Liver (tissue), 3 donors: ENCODE data around the gene ELP4.
"Not testable (repeated sequence)": the region's sequence is repeated elsewhere in the genome, so short reads cannot be mapped to it uniquely, and the experiment has no call there.

Experiments used
- NR2F2 ChIP-seq: IDR thresholded peaks from 2 replicates; pipeline ENCODE4 v1.6.1; 2016; ENCODE audit warnings: antibody characterized with exemption
- TF ChIP-seq, protein P1 (sequence below): fragments of 150-350 bp; IDR thresholded peaks from 2 replicates; pipeline ENCODE4 v1.5.1; 2017; ENCODE audit warnings: improper control_type of control experiment, low read depth, low read length; ENCODE audit not compliant: missing input control
- TF ChIP-seq, protein P2 (sequence below): IDR thresholded peaks from 2 replicates; pipeline ENCODE4 v1.6.1; 2016; ENCODE audit warnings: antibody characterized with exemption
- TF ChIP-seq, protein P3 (sequence below): IDR thresholded peaks from 2 replicates; pipeline ENCODE4 v1.6.1; 2016; ENCODE audit warnings: antibody characterized with exemption
- TF ChIP-seq, protein P4 (sequence below): IDR thresholded peaks from 2 replicates; pipeline ENCODE4 v1.6.1; 2016; ENCODE audit warnings: antibody characterized with exemption, mild to moderate bottlenecking
- donor health status: healthy.
- donor health status: healthy.

DNA sequence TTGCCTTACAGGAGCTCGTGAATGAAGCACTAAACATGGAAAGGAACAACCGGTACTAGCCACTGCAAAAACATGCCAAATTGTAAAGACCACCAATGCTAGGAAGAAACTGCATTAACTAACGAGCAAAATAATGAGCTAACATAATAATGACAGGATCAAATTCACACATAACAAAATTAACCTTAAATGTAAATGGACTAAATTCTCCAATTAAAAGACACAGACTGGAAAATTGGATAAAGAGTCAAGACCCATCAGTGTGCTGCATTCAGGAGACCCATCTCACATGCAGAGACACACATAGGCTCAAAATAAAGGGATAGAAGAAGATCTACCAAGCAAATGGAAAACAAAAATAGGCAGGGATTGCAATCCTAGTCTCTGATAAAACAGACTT, 66.2 kb downstream of the ELP4 start:
- TF ChIP-seq, protein P1, sequence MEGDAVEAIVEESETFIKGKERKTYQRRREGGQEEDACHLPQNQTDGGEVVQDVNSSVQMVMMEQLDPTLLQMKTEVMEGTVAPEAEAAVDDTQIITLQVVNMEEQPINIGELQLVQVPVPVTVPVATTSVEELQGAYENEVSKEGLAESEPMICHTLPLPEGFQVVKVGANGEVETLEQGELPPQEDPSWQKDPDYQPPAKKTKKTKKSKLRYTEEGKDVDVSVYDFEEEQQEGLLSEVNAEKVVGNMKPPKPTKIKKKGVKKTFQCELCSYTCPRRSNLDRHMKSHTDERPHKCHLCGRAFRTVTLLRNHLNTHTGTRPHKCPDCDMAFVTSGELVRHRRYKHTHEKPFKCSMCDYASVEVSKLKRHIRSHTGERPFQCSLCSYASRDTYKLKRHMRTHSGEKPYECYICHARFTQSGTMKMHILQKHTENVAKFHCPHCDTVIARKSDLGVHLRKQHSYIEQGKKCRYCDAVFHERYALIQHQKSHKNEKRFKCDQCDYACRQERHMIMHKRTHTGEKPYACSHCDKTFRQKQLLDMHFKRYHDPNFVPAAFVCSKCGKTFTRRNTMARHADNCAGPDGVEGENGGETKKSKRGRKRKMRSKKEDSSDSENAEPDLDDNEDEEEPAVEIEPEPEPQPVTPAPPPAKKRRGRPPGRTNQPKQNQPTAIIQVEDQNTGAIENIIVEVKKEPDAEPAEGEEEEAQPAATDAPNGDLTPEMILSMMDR = not testable (repeated sequence)
- TF ChIP-seq, protein P2, sequence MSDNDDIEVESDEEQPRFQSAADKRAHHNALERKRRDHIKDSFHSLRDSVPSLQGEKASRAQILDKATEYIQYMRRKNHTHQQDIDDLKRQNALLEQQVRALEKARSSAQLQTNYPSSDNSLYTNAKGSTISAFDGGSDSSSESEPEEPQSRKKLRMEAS = not testable (repeated sequence)
- TF ChIP-seq, protein P3, sequence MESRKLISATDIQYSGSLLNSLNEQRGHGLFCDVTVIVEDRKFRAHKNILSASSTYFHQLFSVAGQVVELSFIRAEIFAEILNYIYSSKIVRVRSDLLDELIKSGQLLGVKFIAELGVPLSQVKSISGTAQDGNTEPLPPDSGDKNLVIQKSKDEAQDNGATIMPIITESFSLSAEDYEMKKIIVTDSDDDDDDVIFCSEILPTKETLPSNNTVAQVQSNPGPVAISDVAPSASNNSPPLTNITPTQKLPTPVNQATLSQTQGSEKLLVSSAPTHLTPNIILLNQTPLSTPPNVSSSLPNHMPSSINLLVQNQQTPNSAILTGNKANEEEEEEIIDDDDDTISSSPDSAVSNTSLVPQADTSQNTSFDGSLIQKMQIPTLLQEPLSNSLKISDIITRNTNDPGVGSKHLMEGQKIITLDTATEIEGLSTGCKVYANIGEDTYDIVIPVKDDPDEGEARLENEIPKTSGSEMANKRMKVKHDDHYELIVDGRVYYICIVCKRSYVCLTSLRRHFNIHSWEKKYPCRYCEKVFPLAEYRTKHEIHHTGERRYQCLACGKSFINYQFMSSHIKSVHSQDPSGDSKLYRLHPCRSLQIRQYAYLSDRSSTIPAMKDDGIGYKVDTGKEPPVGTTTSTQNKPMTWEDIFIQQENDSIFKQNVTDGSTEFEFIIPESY = not testable (repeated sequence)
- TF ChIP-seq NR2F2 = not testable (repeated sequence)
- TF ChIP-seq, protein P4, sequence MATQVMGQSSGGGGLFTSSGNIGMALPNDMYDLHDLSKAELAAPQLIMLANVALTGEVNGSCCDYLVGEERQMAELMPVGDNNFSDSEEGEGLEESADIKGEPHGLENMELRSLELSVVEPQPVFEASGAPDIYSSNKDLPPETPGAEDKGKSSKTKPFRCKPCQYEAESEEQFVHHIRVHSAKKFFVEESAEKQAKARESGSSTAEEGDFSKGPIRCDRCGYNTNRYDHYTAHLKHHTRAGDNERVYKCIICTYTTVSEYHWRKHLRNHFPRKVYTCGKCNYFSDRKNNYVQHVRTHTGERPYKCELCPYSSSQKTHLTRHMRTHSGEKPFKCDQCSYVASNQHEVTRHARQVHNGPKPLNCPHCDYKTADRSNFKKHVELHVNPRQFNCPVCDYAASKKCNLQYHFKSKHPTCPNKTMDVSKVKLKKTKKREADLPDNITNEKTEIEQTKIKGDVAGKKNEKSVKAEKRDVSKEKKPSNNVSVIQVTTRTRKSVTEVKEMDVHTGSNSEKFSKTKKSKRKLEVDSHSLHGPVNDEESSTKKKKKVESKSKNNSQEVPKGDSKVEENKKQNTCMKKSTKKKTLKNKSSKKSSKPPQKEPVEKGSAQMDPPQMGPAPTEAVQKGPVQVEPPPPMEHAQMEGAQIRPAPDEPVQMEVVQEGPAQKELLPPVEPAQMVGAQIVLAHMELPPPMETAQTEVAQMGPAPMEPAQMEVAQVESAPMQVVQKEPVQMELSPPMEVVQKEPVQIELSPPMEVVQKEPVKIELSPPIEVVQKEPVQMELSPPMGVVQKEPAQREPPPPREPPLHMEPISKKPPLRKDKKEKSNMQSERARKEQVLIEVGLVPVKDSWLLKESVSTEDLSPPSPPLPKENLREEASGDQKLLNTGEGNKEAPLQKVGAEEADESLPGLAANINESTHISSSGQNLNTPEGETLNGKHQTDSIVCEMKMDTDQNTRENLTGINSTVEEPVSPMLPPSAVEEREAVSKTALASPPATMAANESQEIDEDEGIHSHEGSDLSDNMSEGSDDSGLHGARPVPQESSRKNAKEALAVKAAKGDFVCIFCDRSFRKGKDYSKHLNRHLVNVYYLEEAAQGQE = not testable (repeated sequence)
